ENCODE measurements around the gene SIGLEC8.
"Not testable (repeated sequence)": the region's sequence is repeated elsewhere in the genome, so short reads cannot be mapped to it uniquely, and the experiment has no call there.

The SIGLEC8 gene

GRCh38 chr19:51472607-51473006, 14.4 kb upstream of the SIGLEC8 start:
- no peak for DNase-seq

GRCh38 chr19:51471527-51471926, 13.3 kb upstream of the SIGLEC8 start:
- DNase-seq, result no peak

- no peak for DNase-seq
These were observed 12.7 kb upstream of the SIGLEC8 start for GRCh38 chr19:51470966-51471365.

GRCh38 chr19:51469629-51470028, 11.4 kb upstream of the SIGLEC8 start:
- no peak for DNase-seq

- DNase-seq, result no peak
These were observed 10.9 kb upstream of the SIGLEC8 start for GRCh38 chr19:51469162-51469561.

- DNase-seq, result no peak
These were observed 10.3 kb upstream of the SIGLEC8 start for GRCh38 chr19:51468545-51468920.

- DNase-seq, result peak; percentile 89 to 93
These were observed 9.8 kb upstream of the SIGLEC8 start for GRCh38 chr19:51467864-51468544.

- DNase-seq, result no peak
These were observed 8.5 kb upstream of the SIGLEC8 start for GRCh38 chr19:51466723-51467122.

GRCh38 chr19:51463976-51464581, 5.8 kb upstream of the SIGLEC8 start:
- not testable (repeated sequence) for DNase-seq

GRCh38 chr19:51462681-51463080, 4.4 kb upstream of the SIGLEC8 start:
- no peak for DNase-seq

GRCh38 chr19:51462276-51462675, 4.0 kb upstream of the SIGLEC8 start:
- DNase-seq, result no peak

- peak in 1 of 2 experiments; percentile 23 for DNase-seq
These were observed 3.5 kb upstream of the SIGLEC8 start for GRCh38 chr19:51461723-51462161.

- DNase-seq, result peak; percentile 78 to 79
These were observed 2.1 kb upstream of the SIGLEC8 start for GRCh38 chr19:51460164-51460992.

- DNase-seq, result no peak
These were observed 748 bp upstream of the SIGLEC8 start for GRCh38 chr19:51458899-51459505.

GRCh38 chr19:51457351-51458013, 772 bp downstream of the SIGLEC8 start:
- DNase-seq, result no peak

- no peak for DNase-seq
These were observed 1.5 kb downstream of the SIGLEC8 start for GRCh38 chr19:51456541-51457290.

GRCh38 chr19:51450730-51451307, 7.4 kb downstream of the SIGLEC8 start:
- DNase-seq, result no peak

- no peak for DNase-seq
These were observed 9.7 kb downstream of the SIGLEC8 start for GRCh38 chr19:51448411-51449016.

GRCh38 chr19:51448011-51448410, 10.2 kb downstream of the SIGLEC8 start:
- no peak for DNase-seq

- DNase-seq, result not testable (repeated sequence)
These were observed 10.7 kb downstream of the SIGLEC8 start for GRCh38 chr19:51447510-51447909.
